Esophagus muscularis mucosa (tissue), 3 donors: ENCODE measurements around the gene OR52H1.

Source experiments
- CTCF ChIP-seq, 3 experiments: fragments of 200-600 bp in 2 of 3; fragments of 450-650 bp in 1 of 3; sonication (generic) in 2 of 3; IDR thresholded peaks; one replicate each; pipeline ENCODE4 v1.5.1; 2017 to 2019; ENCODE audit warnings: antibody characterized with exemption in 3 of 3, mild to moderate bottlenecking in 2 of 3, moderate library complexity in 1 of 3
- POLR2A ChIP-seq: fragments of 450-650 bp; IDR thresholded peaks from one replicate; pipeline ENCODE4 v1.6.1; 2017; ENCODE audit warnings: antibody characterized with exemption, moderate library complexity, mild to moderate bottlenecking, low read depth

GRCh38 chr11:5575152-5575551, 26.8 kb upstream of the OR52H1 start:
- TF ChIP-seq CTCF (IDR thresholded peaks at IDR 0.05), result no peak
- TF ChIP-seq POLR2A, result no peak
